Measurements from ENCODE around the gene RBPJ. TPM values are rescaled to one million over a fixed set of nuclear protein-coding genes. Genes with fewer than 3 reads are reported as not detected.

RBPJ gene
- total RNA-seq, 2 donors from 2014 or later: 71.1 to 78.0 TPM

- peaks cover 3% of the 10 kb centered on the region for H3K36me3 Mint-ChIP-seq (ENCODE audit: low read depth)
- 80 to 83% methylated on average over 1 to 2 of the region's 2 CpGs for WGBS, 2 experiments (ENCODE audit: insufficient coverage in 1 of 2, insufficient read length in 1 of 2)
- H3K9me3 Mint-ChIP-seq: no peaks in the 10 kb centered on the region
- no peak for TF ChIP-seq CTCF (conservative IDR thresholded peaks at IDR 0.05)
- peaks cover 32% of the 10 kb centered on the region for H3K4me1 Mint-ChIP-seq
- H3K4me1 ChIP-seq (ENCODE audit: control insufficient read depth, insufficient read depth, low read length): no peaks in the 10 kb centered on the region
- H3K4me3 ChIP-seq (ENCODE audit: low read length): no peak overlapping the region
- no peaks in the 10 kb centered on the region for H3K36me3 ChIP-seq (ENCODE audit: control insufficient read depth, insufficient read depth, low read length)
- no peak overlapping the region for H3K9ac ChIP-seq (ENCODE audit: extremely low read depth, low read length, poor library complexity, severe bottlenecking)
- H3K4me3 Mint-ChIP-seq: no peak overlapping the region
- H3K27ac Mint-ChIP-seq: no peak overlapping the region
- H3K27ac ChIP-seq (ENCODE audit: low read depth, low read length): no peak overlapping the region
- no peaks in the 10 kb centered on the region for H3K27me3 ChIP-seq (ENCODE audit: control insufficient read depth, insufficient read depth, low read length, poor library complexity, severe bottlenecking)
- DNase-seq: no peak
- H3K27me3 Mint-ChIP-seq (ENCODE audit: insufficient read depth): no peaks in the 10 kb centered on the region
- no peaks in the 10 kb centered on the region for H3K9me3 ChIP-seq (ENCODE audit: control insufficient read depth, low read length)
These were observed 28.7 kb downstream of the RBPJ start for GRCh38 chr4:26349496-26349895.

GRCh38 chr4:26351685-26352084 is 30.9 kb downstream of the RBPJ start:
- no peak for TF ChIP-seq CTCF (conservative IDR thresholded peaks at IDR 0.05)
- Mint-ChIP-seq H3K9me3 (no peaks in the 10 kb centered on the region), H3K27me3 (ENCODE audit: insufficient read depth) (no peaks in the 10 kb centered on the region), H3K4me1 (peaks cover 19% of the 10 kb centered on the region), H3K36me3 (ENCODE audit: low read depth) (peaks cover 3% of the 10 kb centered on the region), H3K27ac (peak overlapping the region; percentile 62), H3K4me3 (no peak overlapping the region)
- Histone ChIP-seq H3K9me3 (ENCODE audit: control insufficient read depth, low read length) (no peaks in the 10 kb centered on the region), H3K36me3 (ENCODE audit: control insufficient read depth, insufficient read depth, low read length) (no peaks in the 10 kb centered on the region), H3K27me3 (ENCODE audit: control insufficient read depth, insufficient read depth, low read length, poor library complexity, severe bottlenecking) (no peaks in the 10 kb centered on the region), H3K27ac (ENCODE audit: low read depth, low read length) (no peak overlapping the region), H3K4me3 (ENCODE audit: low read length) (no peak overlapping the region), H3K4me1 (ENCODE audit: control insufficient read depth, insufficient read depth, low read length) (no peaks in the 10 kb centered on the region), H3K9ac (ENCODE audit: extremely low read depth, low read length, poor library complexity, severe bottlenecking) (no peak overlapping the region)
- WGBS, 2 experiments (ENCODE audit: insufficient coverage in 1 of 2, insufficient read length in 1 of 2): 80 to 92% methylated on average over 1 to 2 of the region's 2 CpGs
- no peak for DNase-seq

- WGBS, 2 experiments (ENCODE audit: insufficient coverage in 1 of 2, insufficient read length in 1 of 2): 94 to 96% methylated on average over 5 to 6 of the region's 7 CpGs
- Mint-ChIP-seq H3K4me3 (no peak overlapping the region), H3K4me1 (peaks cover 15% of the 10 kb centered on the region), H3K27ac (no peak overlapping the region), H3K36me3 (ENCODE audit: low read depth) (no peaks in the 10 kb centered on the region), H3K9me3 (no peaks in the 10 kb centered on the region), H3K27me3 (ENCODE audit: insufficient read depth) (no peaks in the 10 kb centered on the region)
- no peak for DNase-seq
- no peak for TF ChIP-seq CTCF (conservative IDR thresholded peaks at IDR 0.05)
- H3K9me3 ChIP-seq (ENCODE audit: control insufficient read depth, low read length): no peaks in the 10 kb centered on the region
- no peaks in the 10 kb centered on the region for H3K4me1 ChIP-seq (ENCODE audit: control insufficient read depth, insufficient read depth, low read length)
- H3K27me3 ChIP-seq (ENCODE audit: control insufficient read depth, insufficient read depth, low read length, poor library complexity, severe bottlenecking): no peaks in the 10 kb centered on the region
- no peaks in the 10 kb centered on the region for H3K36me3 ChIP-seq (ENCODE audit: control insufficient read depth, insufficient read depth, low read length)
- no peak overlapping the region for H3K9ac ChIP-seq (ENCODE audit: extremely low read depth, low read length, poor library complexity, severe bottlenecking)
- no peak overlapping the region for H3K27ac ChIP-seq (ENCODE audit: low read depth, low read length)
- no peak overlapping the region for H3K4me3 ChIP-seq (ENCODE audit: low read length)
These were observed 33.7 kb downstream of the RBPJ start for GRCh38 chr4:26354491-26354890.

All from endodermal cell (in vitro differentiated cells).